Body of pancreas (tissue), 4 donors: ENCODE measurements around the gene PLEKHM2.

Source experiments
- CTCF ChIP-seq, 7 experiments: fragments of 450-650 bp in 4 of 7; fragments of 200-600 bp in 3 of 7; sonication (generic) in 3 of 7; IDR thresholded peaks; one replicate each; pipeline ENCODE4 v1.5.1; 2016 to 2019; ENCODE audit warnings: antibody characterized with exemption in 7 of 7
- POLR2A ChIP-seq, 3 donors: fragments of 450-650 bp; IDR thresholded peaks; one replicate each; pipeline ENCODE4 v1.6.1; 2016; ENCODE audit warnings: antibody characterized with exemption in 3 of 3, mild to moderate bottlenecking in 2 of 3

- TF ChIP-seq POLR2A (IDR thresholded peaks at IDR 0.05): no peak
- TF ChIP-seq CTCF (IDR thresholded peaks at IDR 0.05): no peak
Measured at GRCh38 chr1:15767941-15768340, 83.8 kb downstream of the PLEKHM2 start.
